Measurements from ENCODE around the gene RNF103. TPM values are rescaled to one million over a fixed set of nuclear protein-coding genes. Genes with fewer than 3 reads are reported as not detected.
"Not testable (repeated sequence)": the region's sequence is repeated elsewhere in the genome, so short reads cannot be mapped to it uniquely, and the experiment has no call there.

Gene RNF103
- 5.4 TPM for polyA plus RNA-seq (2012; ENCODE audit: low read depth, missing spikeins)

GRCh38 chr2:86623494-86624266, at the start of gene RNF103:
RNF103 (minus strand) TSS chr2:86623865; CDS start chr2:86622886, 979 bp downstream.
- FAIRE-seq (peak; percentile 75), DNase-seq (ENCODE audit: insufficient read length, low spot score) (peak; percentile 81)
- TF ChIP-seq POU2F2 (IDR thresholded peaks at IDR 0.05; ENCODE audit: low read depth, low read length) (no peak), POLR2A (IDR thresholded peaks at IDR 0.05; ENCODE audit: low read depth, low read length) (peak; percentile 63; the same call in 1 of the 2 replicates), POLR2AphosphoS5 (IDR thresholded peaks at IDR 0.05; ENCODE audit: low read depth, low read length) (peak; percentile 36; the same call in 1 of the 2 replicates), TAF1 (IDR thresholded peaks at IDR 0.05; ENCODE audit: low read depth, low read length) (peak; percentile 8; the same call in 1 of the 2 replicates), PAX5 (IDR thresholded peaks at IDR 0.05; ENCODE audit: insufficient read depth, low read length, severe bottlenecking) (peak; percentile 84), SPI1 (IDR thresholded peaks at IDR 0.05; ENCODE audit: low read depth, low read length) (no peak)

- TF ChIP-seq POLR2A (IDR thresholded peaks at IDR 0.05; ENCODE audit: low read depth, low read length), result no peak
- no peak for TF ChIP-seq PAX5 (IDR thresholded peaks at IDR 0.05; ENCODE audit: insufficient read depth, low read length, severe bottlenecking)
- TF ChIP-seq POU2F2 (IDR thresholded peaks at IDR 0.05; ENCODE audit: low read depth, low read length), result no peak
- no peak for TF ChIP-seq POLR2AphosphoS5 (IDR thresholded peaks at IDR 0.05; ENCODE audit: low read depth, low read length)
- no peak for TF ChIP-seq TAF1 (IDR thresholded peaks at IDR 0.05; ENCODE audit: low read depth, low read length)
- TF ChIP-seq SPI1 (IDR thresholded peaks at IDR 0.05; ENCODE audit: low read depth, low read length), result no peak
- FAIRE-seq (no peak), DNase-seq (ENCODE audit: insufficient read length, low spot score) (no peak)
Observed at GRCh38 chr2:86673011-86673410, 49.3 kb upstream of the RNF103 start.

GRCh38 chr2:86672027-86672545, 48.4 kb upstream of the RNF103 start:
- DNase-seq (ENCODE audit: insufficient read length, low spot score) (no peak), FAIRE-seq (no peak)
- TF ChIP-seq PAX5 (IDR thresholded peaks at IDR 0.05; ENCODE audit: insufficient read depth, low read length, severe bottlenecking) (no peak), POLR2AphosphoS5 (IDR thresholded peaks at IDR 0.05; ENCODE audit: low read depth, low read length) (no peak), SPI1 (IDR thresholded peaks at IDR 0.05; ENCODE audit: low read depth, low read length) (no peak), POLR2A (IDR thresholded peaks at IDR 0.05; ENCODE audit: low read depth, low read length) (no peak), POU2F2 (IDR thresholded peaks at IDR 0.05; ENCODE audit: low read depth, low read length) (no peak), TAF1 (IDR thresholded peaks at IDR 0.05; ENCODE audit: low read depth, low read length) (no peak)

- DNase-seq (ENCODE audit: insufficient read length, low spot score) (no peak), FAIRE-seq (no peak)
- TF ChIP-seq SPI1 (IDR thresholded peaks at IDR 0.05; ENCODE audit: low read depth, low read length), result no peak
- no peak for TF ChIP-seq TAF1 (IDR thresholded peaks at IDR 0.05; ENCODE audit: low read depth, low read length)
- TF ChIP-seq POU2F2 (IDR thresholded peaks at IDR 0.05; ENCODE audit: low read depth, low read length), result no peak
- no peak for TF ChIP-seq POLR2A (IDR thresholded peaks at IDR 0.05; ENCODE audit: low read depth, low read length)
- no peak for TF ChIP-seq POLR2AphosphoS5 (IDR thresholded peaks at IDR 0.05; ENCODE audit: low read depth, low read length)
- no peak for TF ChIP-seq PAX5 (IDR thresholded peaks at IDR 0.05; ENCODE audit: insufficient read depth, low read length, severe bottlenecking)
Observed at GRCh38 chr2:86671337-86671981, 47.8 kb upstream of the RNF103 start.

- not testable (repeated sequence) for FAIRE-seq; DNase-seq (ENCODE audit: insufficient read length, low spot score)
Observed at GRCh38 chr2:86669323-86669722, 45.7 kb upstream of the RNF103 start.

GRCh38 chr2:86661333-86661732, 37.7 kb upstream of the RNF103 start:
- TF ChIP-seq TAF1 (IDR thresholded peaks at IDR 0.05; ENCODE audit: low read depth, low read length), result no peak
- no peak for TF ChIP-seq PAX5 (IDR thresholded peaks at IDR 0.05; ENCODE audit: insufficient read depth, low read length, severe bottlenecking)
- TF ChIP-seq SPI1 (IDR thresholded peaks at IDR 0.05; ENCODE audit: low read depth, low read length), result no peak
- no peak for TF ChIP-seq POU2F2 (IDR thresholded peaks at IDR 0.05; ENCODE audit: low read depth, low read length)
- no peak for TF ChIP-seq POLR2AphosphoS5 (IDR thresholded peaks at IDR 0.05; ENCODE audit: low read depth, low read length)
- TF ChIP-seq POLR2A (IDR thresholded peaks at IDR 0.05; ENCODE audit: low read depth, low read length), result no peak
- FAIRE-seq (no peak), DNase-seq (ENCODE audit: insufficient read length, low spot score) (no peak)

GRCh38 chr2:86650188-86650587, 26.5 kb upstream of the RNF103 start:
- TF ChIP-seq PAX5 (IDR thresholded peaks at IDR 0.05; ENCODE audit: insufficient read depth, low read length, severe bottlenecking), result no peak
- TF ChIP-seq POU2F2 (IDR thresholded peaks at IDR 0.05; ENCODE audit: low read depth, low read length), result no peak
- TF ChIP-seq TAF1 (IDR thresholded peaks at IDR 0.05; ENCODE audit: low read depth, low read length), result no peak
- no peak for TF ChIP-seq POLR2AphosphoS5 (IDR thresholded peaks at IDR 0.05; ENCODE audit: low read depth, low read length)
- TF ChIP-seq SPI1 (IDR thresholded peaks at IDR 0.05; ENCODE audit: low read depth, low read length), result no peak
- TF ChIP-seq POLR2A (IDR thresholded peaks at IDR 0.05; ENCODE audit: low read depth, low read length), result no peak
- FAIRE-seq (no peak), DNase-seq (ENCODE audit: insufficient read length, low spot score) (no peak)

GRCh38 chr2:86649119-86649947, 25.7 kb upstream of the RNF103 start:
- FAIRE-seq (no peak), DNase-seq (ENCODE audit: insufficient read length, low spot score) (no peak)
- TF ChIP-seq SPI1 (IDR thresholded peaks at IDR 0.05; ENCODE audit: low read depth, low read length) (no peak), POLR2AphosphoS5 (IDR thresholded peaks at IDR 0.05; ENCODE audit: low read depth, low read length) (no peak), POU2F2 (IDR thresholded peaks at IDR 0.05; ENCODE audit: low read depth, low read length) (no peak), PAX5 (IDR thresholded peaks at IDR 0.05; ENCODE audit: insufficient read depth, low read length, severe bottlenecking) (no peak), TAF1 (IDR thresholded peaks at IDR 0.05; ENCODE audit: low read depth, low read length) (no peak), POLR2A (IDR thresholded peaks at IDR 0.05; ENCODE audit: low read depth, low read length) (no peak)

- DNase-seq (ENCODE audit: insufficient read length, low spot score) (no peak), FAIRE-seq (no peak)
- TF ChIP-seq POLR2A (IDR thresholded peaks at IDR 0.05; ENCODE audit: low read depth, low read length) (no peak), POU2F2 (IDR thresholded peaks at IDR 0.05; ENCODE audit: low read depth, low read length) (no peak), TAF1 (IDR thresholded peaks at IDR 0.05; ENCODE audit: low read depth, low read length) (no peak), PAX5 (IDR thresholded peaks at IDR 0.05; ENCODE audit: insufficient read depth, low read length, severe bottlenecking) (no peak), SPI1 (IDR thresholded peaks at IDR 0.05; ENCODE audit: low read depth, low read length) (no peak), POLR2AphosphoS5 (IDR thresholded peaks at IDR 0.05; ENCODE audit: low read depth, low read length) (no peak)
Observed at GRCh38 chr2:86648681-86649080, 25.0 kb upstream of the RNF103 start.

Measured in GM12891 (cell line).